Mucosa of descending colon (tissue), 3 donors: ENCODE results near the gene ZNF366. TPM values are rescaled to one million over a fixed set of nuclear protein-coding genes. Genes with fewer than 3 reads are reported as not detected.

Experiments
- ATAC-seq: fragments of 200-7000 bp; cut with Tn5 transposase; one replicate; pipeline ENCODE4 v1.9.1; 2020; ENCODE audit warnings: mild to moderate bottlenecking, moderate library complexity
- DNase-seq, 3 donors: peaks; one replicate each; pipeline ENCODE4 v3.0.0-alpha.2; 2020
- H3K36me3 ChIP-seq: fragments of 200-600 bp; one replicate; pipeline ENCODE4 v1.8.0; 2021; ENCODE audit warnings: low read depth, mild to moderate bottlenecking
- H3K4me1 ChIP-seq: fragments of 200-600 bp; one replicate; pipeline ENCODE4 v1.8.0; 2021; ENCODE audit warnings: low read depth, mild to moderate bottlenecking
- H3K4me3 ChIP-seq: fragments of 200-600 bp; one replicate; pipeline ENCODE4 v1.8.0; 2021; ENCODE audit warnings: mild to moderate bottlenecking
- H3K9me3 ChIP-seq: fragments of 200-600 bp; one replicate; pipeline ENCODE4 v1.8.0; 2021; ENCODE audit warnings: mild to moderate bottlenecking
- intact Hi-C, 2 donors: fragments of 100-400 bp; cut with DNase I in 1 of 2; cut with micrococcal nuclease in 1 of 2; formaldehyde crosslinking; loops; one replicate each; pipeline versions ENCODE4 v1.11.0 to v1.11.1; 2022; cut with DNase I, micrococcal nuclease
- total RNA-seq, 3 donors: library from RNA; stranded (reverse); fragmentation: NEBNext Ultra II Directional in 2 of 3; extraction: Animal tissue kit (Norgen Biotek cat#: 25700) in 2 of 3; gene quantifications; one replicate each; pipeline versions ENCODE4 v1.2.1 to v1.2.4, GENCODE V29; 2021 to 2023
- TF ChIP-seq, protein P1 (sequence below): fragments of 200-600 bp; IDR thresholded peaks from one replicate; pipeline ENCODE4 v1.8.0; 2022; ENCODE audit warnings: antibody characterized with exemption, mild to moderate bottlenecking
- donor health status: DM: no; HTN: no; CAD: no; lungs with moderate emphysema.
- donor health status: DM: no; HTN: no; CAD: no.
- donor health status: DM: no; HTN: yes; CAD: no.

ZNF366 gene
- total RNA-seq, 3 donors from 2014 or later: 0.96 to 1.6 (median 1.6) TPM

DNA sequence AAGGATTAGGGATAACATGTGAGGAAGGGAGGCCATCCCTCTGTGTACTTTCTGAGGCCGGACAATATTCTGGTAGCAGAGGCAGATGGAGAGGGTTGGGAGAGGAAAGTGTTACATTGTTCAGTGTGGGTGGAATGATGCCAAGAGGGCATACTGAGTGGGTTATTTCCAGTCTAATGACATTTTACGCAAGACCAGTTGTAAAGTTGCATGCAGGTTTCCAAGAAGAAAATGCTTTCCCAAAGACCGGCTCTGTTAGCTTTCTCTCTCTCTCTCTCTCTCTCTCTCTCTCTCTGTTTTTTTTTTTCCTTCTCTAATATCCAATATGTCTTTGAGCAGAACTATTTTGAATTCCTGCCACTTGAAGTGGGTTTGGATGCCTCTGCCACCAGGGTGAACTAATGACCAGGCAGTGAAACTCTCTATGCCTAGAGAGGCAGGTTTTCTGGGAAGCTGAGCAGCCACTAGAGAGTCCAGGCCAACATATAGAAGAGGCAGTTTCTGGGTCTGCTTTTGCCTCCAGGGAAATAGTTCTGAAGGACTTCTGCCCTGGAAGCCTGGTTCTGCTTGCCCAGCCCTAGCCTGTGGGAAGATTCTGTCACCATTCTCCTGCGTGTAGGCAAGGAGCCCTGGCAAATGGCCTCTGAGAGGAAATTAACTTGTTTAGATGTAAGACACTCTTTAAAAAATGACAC lies 24.4 kb upstream of the ZNF366 start:
- DNase-seq (no peak), ATAC-seq (no peak)
- H3K36me3 ChIP-seq: no peaks in the 10 kb centered on the region
- intact Hi-C loops: no loop called here
- TF ChIP-seq, protein P1, sequence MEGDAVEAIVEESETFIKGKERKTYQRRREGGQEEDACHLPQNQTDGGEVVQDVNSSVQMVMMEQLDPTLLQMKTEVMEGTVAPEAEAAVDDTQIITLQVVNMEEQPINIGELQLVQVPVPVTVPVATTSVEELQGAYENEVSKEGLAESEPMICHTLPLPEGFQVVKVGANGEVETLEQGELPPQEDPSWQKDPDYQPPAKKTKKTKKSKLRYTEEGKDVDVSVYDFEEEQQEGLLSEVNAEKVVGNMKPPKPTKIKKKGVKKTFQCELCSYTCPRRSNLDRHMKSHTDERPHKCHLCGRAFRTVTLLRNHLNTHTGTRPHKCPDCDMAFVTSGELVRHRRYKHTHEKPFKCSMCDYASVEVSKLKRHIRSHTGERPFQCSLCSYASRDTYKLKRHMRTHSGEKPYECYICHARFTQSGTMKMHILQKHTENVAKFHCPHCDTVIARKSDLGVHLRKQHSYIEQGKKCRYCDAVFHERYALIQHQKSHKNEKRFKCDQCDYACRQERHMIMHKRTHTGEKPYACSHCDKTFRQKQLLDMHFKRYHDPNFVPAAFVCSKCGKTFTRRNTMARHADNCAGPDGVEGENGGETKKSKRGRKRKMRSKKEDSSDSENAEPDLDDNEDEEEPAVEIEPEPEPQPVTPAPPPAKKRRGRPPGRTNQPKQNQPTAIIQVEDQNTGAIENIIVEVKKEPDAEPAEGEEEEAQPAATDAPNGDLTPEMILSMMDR: no peak
- no peak overlapping the region for H3K4me3 ChIP-seq
- H3K9me3 ChIP-seq: no peaks in the 10 kb centered on the region
- no peaks in the 10 kb centered on the region for H3K4me1 ChIP-seq

DNA sequence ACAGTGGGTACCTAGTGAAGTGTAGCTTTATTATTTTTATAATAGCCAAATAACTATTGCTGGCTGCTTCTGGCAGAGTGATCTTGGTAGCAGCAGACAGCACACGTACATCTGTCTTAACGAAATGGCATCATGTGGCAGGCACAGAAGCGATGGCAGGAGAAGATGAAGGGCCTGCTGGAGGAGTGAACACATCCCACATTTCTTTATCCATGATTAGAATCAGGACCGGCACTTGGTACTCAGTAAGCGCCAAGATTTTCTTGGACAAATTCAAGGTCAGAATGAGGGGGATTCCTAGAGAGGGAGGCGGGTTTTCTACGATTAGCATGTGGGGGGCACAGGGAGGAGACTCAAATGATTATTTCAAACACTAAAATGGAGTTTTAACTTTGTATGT lies 23.0 kb upstream of the ZNF366 start:
- Histone ChIP-seq H3K36me3 (no peaks in the 10 kb centered on the region), H3K4me3 (no peak overlapping the region), H3K4me1 (no peaks in the 10 kb centered on the region), H3K9me3 (no peaks in the 10 kb centered on the region)
- ATAC-seq (no peak), DNase-seq (no peak)
- TF ChIP-seq, protein P1: no peak
- intact Hi-C loops: no loop called here

DNA sequence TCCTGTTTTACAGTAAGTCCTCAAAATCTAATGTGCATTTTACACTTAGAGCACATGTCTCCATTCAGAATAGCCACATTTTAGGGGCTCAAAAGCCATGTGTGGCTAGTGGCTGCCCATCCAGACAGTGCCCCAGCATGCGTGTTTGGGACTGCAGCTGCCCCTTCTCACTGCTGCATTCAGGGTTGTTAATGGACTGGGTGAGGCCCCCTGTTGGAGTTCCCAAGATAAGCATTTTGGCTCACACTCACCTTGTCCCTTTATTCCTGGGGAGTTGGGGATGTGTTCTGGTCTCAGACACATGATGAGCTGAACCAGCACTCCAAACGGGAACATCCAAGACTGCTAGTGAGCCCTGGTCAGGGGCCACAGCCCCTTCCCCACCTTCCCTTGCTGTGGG lies 22.2 kb upstream of the ZNF366 start:
- intact Hi-C loops: no loop called here

DNA sequence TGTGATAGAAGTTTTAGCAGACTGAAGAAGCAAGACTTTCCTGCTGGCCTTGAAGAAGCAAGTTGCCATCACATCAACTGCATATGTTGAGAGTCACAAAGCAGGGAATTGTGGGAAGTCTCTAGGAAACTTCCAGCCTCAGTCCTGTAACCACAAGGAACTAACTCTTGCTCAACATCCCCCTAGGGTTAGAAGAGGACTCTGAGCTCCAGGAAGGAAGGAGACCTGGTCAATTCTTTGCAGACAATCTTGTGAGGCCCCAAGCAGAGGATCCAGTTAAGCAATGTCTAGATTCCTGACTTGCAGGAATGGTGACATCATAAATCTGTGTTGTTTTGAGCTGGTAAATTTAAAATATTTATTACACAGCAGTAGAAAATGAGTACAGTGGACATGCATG lies 18.6 kb upstream of the ZNF366 start:
- no peak overlapping the region for H3K4me3 ChIP-seq
- intact Hi-C loops: loop anchor here in 1 of 2 donors (2.0 kb wide), 1 partner anchor 159 kb away; no protein-coding TSS in a partner anchor
- H3K36me3 ChIP-seq: no peaks in the 10 kb centered on the region
- no peaks in the 10 kb centered on the region for H3K4me1 ChIP-seq
- TF ChIP-seq, protein P1: no peak
- ATAC-seq: peak; percentile 24
- H3K9me3 ChIP-seq: no peaks in the 10 kb centered on the region
- DNase-seq: no peak

More for the DNA sequence above, 22.2 kb upstream of the ZNF366 start:
- Histone ChIP-seq H3K9me3 (no peaks in the 10 kb centered on the region), H3K4me1 (no peaks in the 10 kb centered on the region), H3K4me3 (no peak overlapping the region), H3K36me3 (no peaks in the 10 kb centered on the region)
- ATAC-seq (no peak), DNase-seq (no peak)
- TF ChIP-seq, protein P1: no peak

DNA sequence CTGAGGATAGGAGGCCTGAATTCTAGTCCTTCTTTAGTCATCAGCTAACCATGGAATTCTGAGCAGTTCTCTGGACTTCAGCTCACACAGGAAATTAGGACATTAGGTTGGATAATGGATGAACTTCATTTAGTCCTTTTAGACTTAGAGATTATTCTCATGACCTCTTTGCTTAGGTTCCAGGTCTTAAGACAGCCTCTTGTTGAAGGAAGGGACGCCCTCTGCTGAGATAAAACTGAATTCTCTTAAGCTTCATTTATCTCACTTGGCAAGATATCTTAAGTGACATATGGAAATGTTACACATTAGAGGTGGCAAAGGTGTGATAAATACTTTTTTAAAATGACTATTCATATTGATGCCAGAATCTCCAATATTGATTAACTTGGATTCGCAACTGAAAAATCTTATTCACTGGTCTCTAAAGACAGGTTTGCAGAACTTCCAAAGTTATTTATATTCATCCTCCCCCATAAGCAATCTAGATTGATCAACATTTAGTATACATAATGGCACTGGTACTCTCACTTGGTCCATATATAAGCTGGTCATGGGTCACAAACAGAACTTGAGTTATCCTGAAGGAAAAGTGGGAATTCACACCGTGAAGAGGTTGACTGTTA lies 16.9 kb upstream of the ZNF366 start:
- no peaks in the 10 kb centered on the region for H3K9me3 ChIP-seq
- H3K4me1 ChIP-seq: no peaks in the 10 kb centered on the region
- TF ChIP-seq, protein P1: no peak
- peak in 1 of 3 donors; percentile 71 for DNase-seq
- intact Hi-C loops: loop anchor here (2.0 to 5.0 kb wide), 2 partner anchors 157 kb away; no protein-coding TSS in a partner anchor
- ATAC-seq: peak; percentile 74
- H3K4me3 ChIP-seq: no peak overlapping the region
- no peaks in the 10 kb centered on the region for H3K36me3 ChIP-seq
